NCI-H187 treated with DMSO at 0.1 percent for 48 hours (cell line): ENCODE results near the gene SLC3A2.
"Not testable (repeated sequence)": the region's sequence is repeated elsewhere in the genome, so short reads cannot be mapped to it uniquely, and the experiment has no call there.

Experiments
- DNase-seq: peaks from one replicate; lab custom pipeline; 2025; lab: John Stamatoyannopoulos, UW

Gene SLC3A2

GRCh38 chr11:62930666-62931065 is 50.0 kb downstream of the SLC3A2 start:
- DNase-seq = no peak

DNA sequence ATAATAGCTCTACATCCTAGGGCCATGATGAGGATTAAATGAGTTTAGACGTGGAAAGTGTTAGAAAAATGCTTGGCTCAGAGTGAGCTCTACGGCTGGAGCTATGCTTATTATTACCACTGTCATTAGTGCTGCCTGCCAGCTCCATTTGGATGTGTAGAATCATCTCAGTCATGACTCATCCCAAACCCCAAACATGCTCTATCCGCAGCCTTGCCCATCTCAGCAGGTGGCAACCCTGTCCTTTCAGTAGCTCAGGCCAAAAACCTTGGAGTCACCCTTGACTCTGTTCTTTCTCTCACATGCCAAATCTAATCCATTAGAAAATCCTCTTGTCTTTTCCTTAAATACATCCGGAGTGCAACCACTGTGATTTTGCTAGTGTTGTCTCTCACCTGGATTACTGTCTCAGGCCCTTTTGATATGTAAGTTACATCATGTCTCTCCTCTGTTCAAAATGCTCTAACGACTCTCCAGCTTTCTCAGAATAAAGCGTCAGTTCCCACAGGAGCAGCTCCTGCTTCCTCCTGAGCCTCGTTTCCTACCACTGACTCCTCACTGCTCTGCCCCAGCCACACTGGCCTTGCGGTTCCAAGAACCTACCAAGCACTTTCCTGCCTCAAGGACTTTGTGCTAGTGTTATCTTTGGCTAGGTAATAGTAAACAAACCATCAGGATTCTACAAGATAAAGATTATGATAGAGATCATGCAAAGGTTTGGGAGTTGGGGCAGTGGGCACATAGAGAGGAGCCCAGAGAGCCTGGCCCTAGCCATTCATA is 51.0 kb downstream of the SLC3A2 start:
- no peak for DNase-seq

DNA sequence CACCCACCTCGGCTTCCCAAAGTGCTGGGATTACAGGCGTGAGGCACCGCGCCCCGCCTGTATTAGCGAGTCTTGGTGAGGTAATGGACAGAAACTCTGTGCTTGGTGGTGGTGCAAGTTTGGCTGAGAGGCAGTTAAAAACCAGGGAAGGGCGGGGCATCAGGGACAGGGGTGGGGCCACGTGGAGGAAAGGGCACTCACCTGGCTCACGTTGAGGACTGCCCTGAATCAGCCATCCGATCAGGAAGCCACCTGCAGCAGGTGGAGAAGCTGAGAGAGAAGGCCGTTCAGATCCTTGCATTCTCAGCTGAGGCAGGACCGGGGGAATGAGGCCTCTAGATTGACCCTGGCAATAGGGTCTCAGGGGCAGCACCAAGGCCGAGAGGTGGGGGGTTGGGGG is 52.6 kb downstream of the SLC3A2 start:
- DNase-seq = no peak

DNA sequence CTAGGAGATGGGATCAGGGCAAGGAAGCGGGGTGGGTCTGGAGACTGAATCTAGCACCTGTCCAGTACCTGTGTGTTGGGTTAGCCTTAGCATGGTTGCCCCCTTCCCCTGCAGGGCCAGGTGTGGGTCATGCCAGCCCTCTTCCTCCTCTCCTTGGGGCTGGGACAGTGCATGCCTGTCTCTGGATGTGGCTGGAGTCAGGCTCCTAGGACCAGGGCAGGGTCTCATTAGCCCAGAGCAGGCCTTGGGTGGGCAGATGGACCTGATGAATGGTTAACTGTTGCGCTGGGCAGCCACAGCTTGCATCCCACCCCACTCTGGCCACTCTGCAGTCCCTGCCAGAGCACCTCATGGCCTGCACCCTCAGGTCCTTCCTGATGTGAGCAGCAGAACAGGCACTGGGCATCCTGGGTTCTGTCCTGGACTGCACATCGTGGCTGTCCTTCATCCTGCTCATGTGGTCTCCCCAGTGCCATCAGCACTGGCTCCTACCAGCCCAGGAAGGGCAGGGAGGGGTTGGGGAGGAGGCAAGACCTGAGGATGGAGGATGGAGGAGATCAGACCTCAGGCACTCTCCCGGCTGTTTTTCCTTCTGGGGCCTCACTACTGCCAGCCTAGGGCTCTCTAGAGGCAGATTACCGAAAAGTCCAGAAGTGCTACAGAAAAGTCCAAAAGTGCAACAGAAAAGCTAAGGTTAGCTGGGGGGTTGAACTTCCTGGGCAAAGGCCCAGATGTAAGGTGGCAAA is 53.2 kb downstream of the SLC3A2 start:
- DNase-seq = no peak

- DNase-seq = no peak
These were observed 53.7 kb downstream of the SLC3A2 start for GRCh38 chr11:62934496-62934785.

GRCh38 chr11:62937528-62937927 is 56.8 kb downstream of the SLC3A2 start:
- not testable (repeated sequence) for DNase-seq
